Stimulated activated CD4-positive, alpha-beta T cell treated with anti-CD3 and anti-CD28 coated beads, Interleukin-15, amount 100 ng/mL, for 48 hours (primary cell): ENCODE results near the gene MUC2.
"Not testable (repeated sequence)": the region's sequence is repeated elsewhere in the genome, so short reads cannot be mapped to it uniquely, and the experiment has no call there.

Source experiments
- DNase-seq, 2 donors: peaks; one replicate each; pipeline ENCODE4 v3.0.0-alpha.2; 2020; ENCODE audit warnings: low read depth in 2 of 2

The MUC2 gene

GRCh38 chr11:1104411-1105182, 29.9 kb downstream of the MUC2 start:
- DNase-seq = no peak

GRCh38 chr11:1105183-1105565, 30.5 kb downstream of the MUC2 start:
- no peak for DNase-seq

- DNase-seq = no peak
These were observed 31.7 kb downstream of the MUC2 start for GRCh38 chr11:1106387-1106786.

- no peak for DNase-seq
These were observed 32.9 kb downstream of the MUC2 start for GRCh38 chr11:1107316-1108245.

- no peak for DNase-seq
These were observed 33.7 kb downstream of the MUC2 start for GRCh38 chr11:1108246-1108900.

- no peak for DNase-seq
These were observed 34.6 kb downstream of the MUC2 start for GRCh38 chr11:1109101-1109917.

- no peak for DNase-seq
These were observed 35.4 kb downstream of the MUC2 start for GRCh38 chr11:1109918-1110705.

- DNase-seq = no peak
These were observed 37.0 kb downstream of the MUC2 start for GRCh38 chr11:1111545-1112212.

GRCh38 chr11:1112351-1113191, 37.9 kb downstream of the MUC2 start:
- no peak for DNase-seq

- DNase-seq = no peak
These were observed 38.9 kb downstream of the MUC2 start for GRCh38 chr11:1113405-1114201.

GRCh38 chr11:1115292-1115691, 40.6 kb downstream of the MUC2 start:
- DNase-seq = not testable (repeated sequence)

- DNase-seq = no peak
These were observed 41.4 kb downstream of the MUC2 start for GRCh38 chr11:1116104-1116503.

GRCh38 chr11:1116666-1117390, 42.2 kb downstream of the MUC2 start:
- DNase-seq = no peak

- no peak for DNase-seq
These were observed 43.3 kb downstream of the MUC2 start for GRCh38 chr11:1117992-1118391.

- no peak for DNase-seq
These were observed 44.3 kb downstream of the MUC2 start for GRCh38 chr11:1118755-1119603.

GRCh38 chr11:1119604-1120146, 45.0 kb downstream of the MUC2 start:
- no peak for DNase-seq
